Hepatocyte (in vitro differentiated cells): ENCODE measurements around the gene NCR3LG1. TPM values are rescaled to one million over a fixed set of nuclear protein-coding genes. Genes with fewer than 3 reads are reported as not detected.

Experiments used
- DNase-seq: peaks from one replicate; pipeline ENCODE4 v3.0.0-alpha.2; 2016; ENCODE audit warnings: low spot score
- H2AFZ ChIP-seq: fragments of 200-600 bp; sonication (generic); 2 replicates; pipeline ENCODE4 v1.6.0; 2016; ENCODE audit warnings: antibody characterized with exemption, mild to moderate bottlenecking
- H3K27ac ChIP-seq: fragments of 200-600 bp; sonication (generic); 2 replicates; pipeline ENCODE4 v1.5.1; 2016; ENCODE audit warnings: mild to moderate bottlenecking
- H3K27me3 ChIP-seq: fragments of 200-600 bp; sonication (generic); 2 replicates; pipeline ENCODE4 v1.6.1; 2016
- H3K36me3 ChIP-seq: fragments of 200-600 bp; sonication (generic); replicated peaks from 2 replicates; pipeline ENCODE4 v1.5.1; 2016; ENCODE audit warnings: low read depth; ENCODE audit not compliant: insufficient read depth
- H3K4me1 ChIP-seq: fragments of 200-600 bp; sonication (generic); 2 replicates; pipeline ENCODE4 v1.5.1; 2016; ENCODE audit warnings: mild to moderate bottlenecking, moderate library complexity; ENCODE audit not compliant: insufficient read depth
- H3K4me2 ChIP-seq: fragments of 200-600 bp; sonication (generic); 2 replicates; pipeline ENCODE4 v1.6.0; 2016
- H3K4me3 ChIP-seq: fragments of 200-600 bp; sonication (generic); 2 replicates; pipeline ENCODE4 v1.5.1; 2016; ENCODE audit warnings: mild to moderate bottlenecking
- H3K79me2 ChIP-seq: fragments of 200-600 bp; sonication (generic); 2 replicates; pipeline ENCODE4 v1.6.0; 2017; ENCODE audit warnings: mild to moderate bottlenecking
- H3K9me2 ChIP-seq: fragments of 200-600 bp; sonication (generic); replicated peaks from 2 replicates; pipeline ENCODE4 v1.6.0; 2017; ENCODE audit warnings: mild to moderate bottlenecking; ENCODE audit not compliant: insufficient read depth
- H3K9me3 ChIP-seq: fragments of 200-600 bp; sonication (generic); 2 replicates; pipeline ENCODE4 v1.5.1; 2016; ENCODE audit warnings: low read depth, mild to moderate bottlenecking
- H4K20me1 ChIP-seq: fragments of 200-600 bp; sonication (generic); 2 replicates; pipeline ENCODE4 v1.6.0; 2016; ENCODE audit warnings: mild to moderate bottlenecking; ENCODE audit not compliant: insufficient read depth, poor library complexity, severe bottlenecking
- CTCF ChIP-seq: fragments of 200-600 bp; sonication (generic); IDR thresholded peaks from 2 replicates; pipeline ENCODE4 v1.5.1; 2016; ENCODE audit warnings: antibody characterized with exemption, mild to moderate bottlenecking; ENCODE audit not compliant: poor library complexity
- EZH2 ChIP-seq: fragments of 200-600 bp; sonication (generic); IDR thresholded peaks from 2 replicates; pipeline ENCODE4 v1.6.1; 2016; ENCODE audit warnings: antibody characterized with exemption, mild to moderate bottlenecking, borderline replicate concordance
- EZH2phosphoT487 ChIP-seq: fragments of 200-600 bp; sonication (generic); IDR thresholded peaks from one replicate; pipeline ENCODE4 v1.6.1; 2018; ENCODE audit warnings: antibody characterized with exemption, mild to moderate bottlenecking, low read depth, moderate library complexity; ENCODE audit not compliant: unreplicated experiment, severe bottlenecking
- WGBS: methylation state at CpG from one replicate; pipeline ENCODE4 v1.1.6; 2016; ENCODE audit warnings: low lambda C conversion rate; ENCODE audit errors: missing lambda C conversion rate; 5-methylcytosine and 5-hydroxymethylcytosine counted together
- polyA plus RNA-seq: library from polyadenylated mRNA; unstranded; fragments of >200 nt; fragmentation: Nextera tagmentation; extraction: Ambion mirVana; gene quantifications from 2 replicates; pipeline ENCODE4 v1.2.1, GENCODE V29; 2016
- total RNA-seq: library from RNA; depleted of rRNA; stranded (reverse); fragments of >200 nt; gene quantifications from 2 replicates; pipeline ENCODE4 v1.2.3, GENCODE V29; 2014

NCR3LG1 gene
- total and polyA plus RNA-seq, 2 experiments from 2014 or later = 3.7 to 13.8 TPM

DNA sequence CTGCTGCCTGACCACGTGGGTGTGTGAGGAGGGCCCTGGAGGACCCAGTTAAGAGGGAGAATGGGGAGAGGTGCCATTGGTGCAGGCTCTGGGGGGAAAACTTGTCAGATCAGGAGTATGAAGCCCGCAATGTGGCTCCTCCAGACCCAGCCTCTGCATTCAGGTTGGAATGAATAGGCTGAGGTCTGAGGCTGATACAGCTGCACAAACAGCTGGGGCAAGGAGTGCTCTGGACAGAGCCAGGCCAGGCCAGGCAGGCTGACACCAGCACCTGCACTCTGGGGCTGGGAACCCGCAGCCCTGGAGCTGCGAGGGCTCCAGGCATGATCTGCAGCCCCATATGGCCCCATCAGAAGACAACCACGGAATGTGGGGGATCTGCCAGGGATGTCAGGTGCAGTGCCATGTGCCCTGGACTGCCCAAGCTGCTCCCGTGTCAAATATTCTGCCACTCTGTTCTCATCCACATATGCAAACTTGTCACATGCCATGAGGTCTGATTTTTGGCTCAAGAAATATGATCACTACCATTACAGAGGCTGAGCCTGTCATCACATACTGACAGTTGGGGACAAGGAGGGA, 64.0 kb downstream of the NCR3LG1 start:
- Histone ChIP-seq H3K4me3 (no peak overlapping the region), H3K4me1 (no peaks in the 10 kb centered on the region), H3K9me2 (no peaks in the 10 kb centered on the region), H3K9me3 (no peaks in the 10 kb centered on the region), H2AFZ (no peak overlapping the region), H3K27ac (no peak overlapping the region), H3K36me3 (no peaks in the 10 kb centered on the region), H4K20me1 (no peaks in the 10 kb centered on the region), H3K27me3 (peaks cover 26% of the 10 kb centered on the region), H3K4me2 (no peak overlapping the region), H3K79me2 (no peaks in the 10 kb centered on the region)
- TF ChIP-seq CTCF (no peak), EZH2phosphoT487 (no peak), EZH2 (no peak)
- WGBS = 82% methylated on average over 6 of the region's 6 CpGs
- DNase-seq = no peak

GRCh38 chr11:17416492-17416891, 64.9 kb downstream of the NCR3LG1 start:
- Histone ChIP-seq H3K27ac (no peak overlapping the region), H3K4me1 (no peaks in the 10 kb centered on the region), H3K9me2 (no peaks in the 10 kb centered on the region), H3K9me3 (no peaks in the 10 kb centered on the region), H2AFZ (no peak overlapping the region), H3K36me3 (no peaks in the 10 kb centered on the region), H4K20me1 (no peaks in the 10 kb centered on the region), H3K27me3 (peaks cover 26% of the 10 kb centered on the region), H3K4me3 (no peak overlapping the region), H3K79me2 (no peaks in the 10 kb centered on the region), H3K4me2 (no peak overlapping the region)
- 78% methylated on average over 2 of the region's 2 CpGs for WGBS
- TF ChIP-seq EZH2phosphoT487 (no peak), CTCF (no peak), EZH2 (no peak)
- no peak for DNase-seq

GRCh38 chr11:17418444-17419081, 67.0 kb downstream of the NCR3LG1 start:
- no peak for TF ChIP-seq EZH2
- no peak for TF ChIP-seq EZH2phosphoT487
- no peak for TF ChIP-seq CTCF

More at GRCh38 chr11:17418444-17419081, 67.0 kb downstream of the NCR3LG1 start:
- Histone ChIP-seq H3K27me3 (peaks cover 24% of the 10 kb centered on the region), H3K4me2 (no peak overlapping the region), H3K9me3 (no peaks in the 10 kb centered on the region), H3K36me3 (no peaks in the 10 kb centered on the region), H2AFZ (no peak overlapping the region), H3K4me1 (no peaks in the 10 kb centered on the region), H3K79me2 (no peaks in the 10 kb centered on the region), H3K27ac (no peak overlapping the region), H3K9me2 (no peaks in the 10 kb centered on the region), H4K20me1 (no peaks in the 10 kb centered on the region), H3K4me3 (no peak overlapping the region)
- no peak for DNase-seq
- WGBS = 35% methylated on average over 2 of the region's 2 CpGs
